Hematopoietic multipotent progenitor cell treated with erythropoietin and hydrocortisone succinate and interleukin-3 and kit ligand, for 8 days (in vitro differentiated cells): Measurements from ENCODE around the gene BORCS6.
A peak's percentile ranks its signal among the peaks of the same experiment; 100 is the strongest.

ENCODE experiments used
- DNase-seq: peaks from one replicate; pipeline ENCODE4 v3.0.0-alpha.2; 2015

Gene BORCS6

DNA sequence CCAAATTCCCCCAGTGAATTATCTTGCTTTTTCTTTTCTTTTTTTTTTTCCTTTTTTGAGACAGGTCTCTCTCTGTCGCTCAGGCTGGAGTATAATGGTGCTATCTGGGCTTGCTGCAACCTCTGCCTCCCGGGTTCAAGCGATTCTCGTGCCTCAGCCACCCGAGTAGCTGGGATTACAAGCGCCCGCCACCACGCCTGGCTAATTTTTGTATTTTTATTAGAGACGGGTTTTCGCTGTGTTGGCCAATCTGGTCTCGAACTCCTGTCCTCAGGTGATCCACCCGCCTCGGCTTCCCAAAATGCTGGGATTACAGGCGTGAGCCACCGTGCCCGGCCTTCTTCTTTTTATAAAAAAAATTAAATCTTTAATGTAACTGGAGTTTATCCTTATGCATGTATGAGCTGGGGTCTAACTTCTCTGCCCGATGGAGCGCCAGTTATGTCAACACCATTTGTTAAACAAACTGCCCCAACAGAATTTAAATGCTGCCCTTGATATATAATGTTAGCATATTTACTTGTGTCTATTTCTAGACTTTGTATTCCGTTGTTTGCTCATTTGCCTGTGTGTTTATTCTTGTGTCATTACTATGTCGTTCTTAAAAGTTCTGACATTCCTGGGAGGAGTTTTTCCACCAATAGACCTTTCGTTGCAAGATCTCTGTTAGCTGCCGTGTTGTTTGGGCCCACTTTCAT is 20.9 kb upstream of the BORCS6 start:
- no peak for DNase-seq

DNA sequence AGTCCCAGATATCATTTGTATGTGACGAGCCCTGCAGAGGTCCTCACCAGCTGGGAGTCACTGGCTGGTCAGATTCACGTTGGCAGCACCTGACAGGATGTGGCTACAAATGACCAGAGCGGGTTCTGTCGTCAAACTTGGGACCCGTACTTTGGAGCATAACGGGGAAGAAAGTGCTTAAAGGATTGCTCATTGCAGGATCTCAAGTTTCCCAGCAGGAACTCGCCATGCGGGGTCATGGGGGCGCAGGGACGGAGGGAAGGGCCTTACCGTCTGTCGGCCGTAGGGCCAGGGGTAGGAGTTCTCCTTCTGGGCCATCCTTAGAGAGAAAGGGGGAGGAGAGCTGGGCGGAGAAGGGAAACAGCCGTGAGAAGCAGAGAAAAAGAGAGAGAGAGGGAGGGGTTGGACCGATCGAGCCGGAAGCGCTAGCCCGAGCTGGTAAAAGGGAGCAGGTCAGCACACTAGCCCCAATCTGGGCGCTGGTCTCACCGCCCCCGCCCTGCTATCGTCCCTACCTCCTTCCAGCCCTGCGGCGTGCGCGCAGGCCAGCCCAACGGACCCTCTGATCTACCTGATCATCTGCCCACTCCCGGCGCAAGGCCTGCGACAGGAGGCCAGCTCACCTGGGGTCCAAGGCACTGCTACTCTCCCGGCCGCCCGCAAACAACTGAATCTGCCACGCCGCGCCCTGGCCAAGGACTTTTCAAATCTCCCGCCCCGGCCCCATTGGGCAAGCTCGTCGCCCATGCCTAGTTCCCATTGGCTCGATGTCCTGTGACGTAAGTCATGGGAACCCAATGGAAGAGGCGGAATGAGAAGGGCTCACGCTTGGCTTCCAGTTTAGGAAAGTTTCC is 20.2 kb upstream of the BORCS6 start, which contains the start of gene AURKB:
TSS of gene AURKB (minus strand) at position 669 of the 854 bp plus-strand sequence. CDS start at position 318, 351 bp downstream.
- DNase-seq = peak; percentile 99

DNA sequence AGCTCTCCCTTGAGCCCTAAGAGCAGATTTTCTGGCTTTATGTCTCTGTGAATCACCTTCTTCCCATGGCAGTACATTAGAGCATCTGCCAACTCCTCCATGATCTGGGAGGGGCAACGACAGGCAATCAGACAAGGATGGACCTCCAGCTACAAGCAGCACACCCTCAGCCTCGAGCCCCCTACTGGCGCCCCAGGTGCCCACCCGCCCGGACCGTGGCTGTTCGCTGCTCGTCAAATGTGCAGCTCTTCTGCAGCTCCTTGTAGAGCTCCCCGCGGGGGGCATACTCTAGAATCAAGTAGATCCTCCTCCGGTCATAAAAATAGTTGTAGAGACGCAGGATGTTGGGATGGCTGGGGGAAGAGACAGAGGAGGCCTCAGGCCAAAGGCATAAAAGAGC is 16.6 kb upstream of the BORCS6 start:
- no peak for DNase-seq

DNA sequence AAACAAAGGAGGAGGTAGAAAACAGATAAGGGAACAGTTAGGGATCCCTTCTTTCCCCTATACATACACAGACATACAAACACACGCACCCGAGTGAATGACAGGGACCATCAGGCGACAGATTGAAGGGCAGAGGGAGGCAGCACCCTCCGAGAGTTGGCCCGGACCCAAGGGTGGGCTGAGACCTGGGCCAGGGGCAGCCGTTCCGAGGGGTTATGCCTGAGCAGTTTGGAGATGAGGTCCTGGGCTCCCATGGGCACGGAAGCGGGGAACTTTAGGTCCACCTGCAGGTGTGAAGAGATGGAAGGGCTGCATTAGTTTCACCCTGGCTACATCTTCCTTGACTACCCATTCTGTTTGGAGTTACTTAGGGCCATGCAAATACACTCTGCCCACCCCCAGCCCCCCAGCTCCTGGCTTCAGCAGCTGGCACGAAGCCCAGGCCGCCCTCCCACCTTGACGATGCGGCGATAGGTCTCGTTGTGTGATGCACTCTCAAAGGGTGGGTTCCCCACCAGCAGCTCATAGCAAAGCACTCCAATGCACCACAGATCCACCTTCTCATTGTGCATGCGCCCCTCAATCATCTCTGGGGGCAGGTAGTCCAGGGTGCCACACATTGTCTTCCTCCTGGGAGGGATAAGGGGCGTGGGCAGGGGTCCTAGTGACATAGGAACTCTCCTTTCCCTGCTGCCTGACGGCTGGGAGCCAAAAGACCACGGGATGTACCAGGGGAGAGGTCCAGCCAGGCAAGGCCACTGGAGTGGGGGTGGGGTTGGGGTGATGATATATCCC is 15.0 kb upstream of the BORCS6 start:
- no peak for DNase-seq

DNA sequence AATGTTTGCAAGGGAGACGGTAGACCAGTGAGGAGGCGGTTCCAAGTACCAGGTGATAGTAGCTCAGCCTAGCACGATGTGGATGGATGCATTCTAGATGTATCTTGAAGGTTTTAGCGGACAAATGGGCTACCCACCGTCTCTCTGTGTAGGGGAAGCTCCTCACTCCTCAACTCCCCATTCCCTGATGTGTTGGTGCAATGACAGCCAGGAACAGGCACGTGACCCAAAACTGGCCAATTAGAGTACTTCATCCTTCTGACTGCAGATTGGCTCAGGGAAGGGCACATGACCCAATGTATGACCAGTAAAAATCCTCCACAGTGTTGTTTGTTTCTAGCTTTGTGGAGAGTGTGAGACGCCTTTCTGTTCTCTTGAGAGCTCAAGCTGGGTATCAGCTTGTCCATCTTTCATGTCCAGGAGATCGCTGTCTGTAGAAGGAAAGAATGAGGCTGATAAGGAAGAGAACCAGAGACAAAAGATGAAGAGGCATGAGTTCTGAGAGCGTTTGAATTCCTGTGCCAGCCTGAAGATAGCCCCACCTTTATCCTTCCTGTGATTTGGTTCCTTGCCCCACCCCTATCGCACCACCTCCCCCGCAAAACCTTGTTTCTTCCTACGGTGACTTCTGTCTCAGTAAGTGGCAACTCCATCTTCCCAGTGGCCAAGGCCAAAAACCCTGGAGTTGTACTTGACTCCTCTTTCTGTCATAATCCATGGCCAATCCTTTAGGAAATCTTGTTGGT is 2.3 kb upstream of the BORCS6 start:
- DNase-seq = peak; percentile 95

DNA sequence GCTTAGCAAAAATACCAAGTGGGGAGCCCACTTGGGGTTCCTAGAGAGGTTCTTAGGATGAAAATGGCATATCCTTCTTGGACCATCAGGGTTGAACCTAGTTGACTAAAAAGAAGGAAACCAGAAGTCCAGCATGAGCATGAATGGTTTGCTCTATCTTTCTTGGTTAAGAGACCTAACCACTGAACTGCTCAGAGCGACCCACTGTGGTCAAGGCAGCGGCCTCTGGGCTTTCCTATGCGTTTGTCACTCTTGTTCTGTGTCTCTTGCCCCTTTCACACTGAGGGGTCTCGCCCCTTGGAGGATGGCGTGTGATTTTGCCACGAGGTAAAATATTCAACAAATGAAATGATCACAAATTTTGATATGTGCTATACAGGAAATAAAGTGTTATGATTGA is 526 bp upstream of the BORCS6 start:
- DNase-seq = no peak

DNA sequence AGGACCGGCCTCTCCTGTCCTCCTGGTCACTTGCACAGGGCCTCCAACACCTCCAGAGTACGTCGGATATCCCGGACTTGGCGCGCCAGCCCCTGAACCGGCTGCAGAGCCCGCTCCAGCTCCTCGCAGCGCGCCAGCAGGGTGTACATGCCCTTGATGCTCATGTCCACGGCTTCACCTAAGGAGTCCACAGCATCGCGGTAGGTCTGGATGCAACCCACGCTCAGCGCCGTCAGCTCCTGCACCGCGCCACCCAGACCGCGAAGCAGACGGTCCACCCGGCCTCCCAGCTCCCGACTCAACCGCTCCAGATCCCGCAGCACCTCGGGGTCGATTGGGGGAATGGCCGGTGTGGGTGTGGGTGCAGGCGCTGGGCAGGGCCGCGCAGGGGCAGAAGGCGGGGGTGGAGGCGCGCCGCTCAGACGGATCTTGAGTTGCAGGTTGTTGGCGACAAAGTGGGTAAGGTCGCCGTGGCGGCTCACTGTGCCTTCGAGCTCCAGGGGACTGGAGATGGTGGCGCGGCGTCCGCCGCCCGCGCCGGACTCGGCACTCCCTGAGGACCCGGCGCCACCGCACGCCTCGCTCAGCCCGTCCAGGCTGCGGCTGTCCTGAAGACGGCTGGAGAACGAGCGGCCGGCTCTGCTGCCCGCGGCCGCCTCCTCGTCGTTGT is 804 bp downstream of the BORCS6 start:
- DNase-seq = no peak

DNA sequence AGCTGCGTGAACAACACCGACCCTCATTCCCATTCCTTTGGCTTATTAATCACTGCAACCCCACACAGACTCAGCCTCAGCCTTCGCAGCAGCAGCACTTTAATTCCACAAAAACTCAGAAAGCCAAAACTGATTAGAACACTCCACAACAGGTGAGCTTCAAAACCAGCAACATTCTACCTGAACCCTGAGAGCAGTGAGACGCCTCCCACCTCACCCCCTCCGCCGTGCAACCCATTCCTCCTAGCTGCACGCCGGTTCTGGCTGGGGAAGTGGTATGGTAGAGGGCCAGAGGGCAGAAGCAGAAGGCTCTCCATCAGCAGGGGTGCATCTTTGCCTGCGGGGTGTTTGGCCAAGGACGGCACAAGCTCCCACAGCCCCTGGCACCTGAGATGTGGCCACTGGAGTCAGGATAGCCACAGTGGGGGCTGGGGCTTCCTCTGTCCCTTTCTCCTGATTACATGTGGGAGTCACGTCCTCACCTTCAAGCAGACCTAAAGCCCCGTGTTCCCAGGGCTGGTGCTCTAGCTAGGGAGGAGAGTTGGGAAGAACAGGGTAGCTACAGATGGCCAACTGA is 1.6 kb downstream of the BORCS6 start:
- no peak for DNase-seq

DNA sequence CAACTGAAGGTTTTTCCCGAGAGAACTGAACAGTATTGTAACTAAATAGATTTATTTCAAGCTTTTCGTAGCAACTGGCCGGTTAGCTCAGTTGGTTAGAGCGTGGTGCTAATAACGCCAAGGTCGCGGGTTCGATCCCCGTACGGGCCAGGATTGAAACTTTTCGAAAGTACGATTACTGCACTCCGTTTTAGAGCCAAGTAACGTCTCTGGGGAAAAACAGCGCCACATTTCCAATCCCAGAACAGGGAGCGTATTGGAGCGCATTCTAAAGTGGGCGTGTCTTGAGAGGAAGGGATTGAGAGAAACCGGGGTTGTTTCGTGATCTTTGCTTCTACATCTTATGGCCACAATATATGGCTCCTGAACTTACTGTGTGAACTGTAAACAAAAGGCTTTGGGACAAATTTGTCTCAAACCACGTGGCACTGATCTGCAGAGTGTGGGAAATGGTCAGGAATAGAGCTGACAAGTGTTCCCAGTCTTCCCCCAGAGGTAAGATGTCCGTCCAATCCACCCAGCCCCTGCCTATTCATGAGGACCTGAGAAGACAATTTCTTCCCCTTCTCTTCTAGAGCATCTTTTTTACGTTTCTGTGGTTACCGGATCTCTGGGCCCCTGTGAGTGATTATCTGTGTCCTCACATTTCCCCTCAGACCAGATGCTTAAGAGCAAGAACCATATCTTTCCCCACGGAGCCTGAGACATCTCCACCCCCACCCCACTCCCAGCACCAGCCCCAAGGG is 2.3 kb downstream of the BORCS6 start:
- peak; percentile 100 for DNase-seq

DNA sequence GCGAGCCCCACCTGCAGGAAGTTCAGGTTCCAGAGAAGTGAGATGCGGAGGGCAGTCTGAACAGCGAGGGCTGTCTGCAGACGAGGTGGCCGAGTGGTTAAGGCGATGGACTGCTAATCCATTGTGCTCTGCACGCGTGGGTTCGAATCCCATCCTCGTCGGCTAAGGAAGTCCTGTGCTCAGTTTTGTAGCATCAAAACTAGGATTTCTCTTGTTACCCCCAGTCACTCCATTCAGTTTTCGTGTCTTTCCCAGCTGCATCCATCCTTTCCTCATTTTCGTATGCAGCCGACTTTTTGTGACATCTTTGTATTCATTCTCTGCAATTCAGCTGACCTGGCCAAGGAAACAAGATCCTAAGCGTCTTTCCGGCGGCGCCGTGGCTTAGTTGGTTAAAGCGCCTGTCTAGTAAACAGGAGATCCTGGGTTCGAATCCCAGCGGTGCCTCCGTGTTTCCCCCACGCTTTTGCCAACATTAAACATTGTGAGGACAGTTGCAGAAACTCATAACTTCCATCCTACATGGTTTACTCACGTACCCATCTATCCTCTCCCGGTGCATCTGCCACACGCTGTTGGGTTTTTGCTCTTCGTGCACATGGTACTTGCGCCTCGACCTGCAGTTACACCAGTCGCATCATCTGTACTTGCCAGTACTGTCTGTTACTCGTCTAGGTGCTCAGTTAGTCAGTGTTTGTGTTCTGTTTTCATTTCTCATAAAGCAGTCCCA is 3.0 kb downstream of the BORCS6 start:
- DNase-seq = peak; percentile 96

DNA sequence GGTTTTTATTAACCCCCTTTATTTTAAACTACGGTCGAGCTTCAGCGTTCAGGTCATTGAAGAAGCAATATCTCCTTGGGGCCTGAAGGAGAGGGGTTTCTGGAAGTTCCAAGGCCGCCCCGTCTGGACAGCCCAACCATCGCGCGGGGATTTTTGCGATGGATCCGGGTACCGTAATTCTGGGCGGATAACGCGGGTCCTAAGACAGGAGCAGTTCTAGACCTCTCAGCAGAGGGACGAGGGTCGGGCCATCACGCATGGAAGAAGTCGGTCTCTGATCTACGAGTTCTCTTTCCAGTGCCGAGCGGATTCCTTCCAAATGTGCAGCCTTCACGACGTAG is 3.6 kb downstream of the BORCS6 start:
- DNase-seq = no peak

DNA sequence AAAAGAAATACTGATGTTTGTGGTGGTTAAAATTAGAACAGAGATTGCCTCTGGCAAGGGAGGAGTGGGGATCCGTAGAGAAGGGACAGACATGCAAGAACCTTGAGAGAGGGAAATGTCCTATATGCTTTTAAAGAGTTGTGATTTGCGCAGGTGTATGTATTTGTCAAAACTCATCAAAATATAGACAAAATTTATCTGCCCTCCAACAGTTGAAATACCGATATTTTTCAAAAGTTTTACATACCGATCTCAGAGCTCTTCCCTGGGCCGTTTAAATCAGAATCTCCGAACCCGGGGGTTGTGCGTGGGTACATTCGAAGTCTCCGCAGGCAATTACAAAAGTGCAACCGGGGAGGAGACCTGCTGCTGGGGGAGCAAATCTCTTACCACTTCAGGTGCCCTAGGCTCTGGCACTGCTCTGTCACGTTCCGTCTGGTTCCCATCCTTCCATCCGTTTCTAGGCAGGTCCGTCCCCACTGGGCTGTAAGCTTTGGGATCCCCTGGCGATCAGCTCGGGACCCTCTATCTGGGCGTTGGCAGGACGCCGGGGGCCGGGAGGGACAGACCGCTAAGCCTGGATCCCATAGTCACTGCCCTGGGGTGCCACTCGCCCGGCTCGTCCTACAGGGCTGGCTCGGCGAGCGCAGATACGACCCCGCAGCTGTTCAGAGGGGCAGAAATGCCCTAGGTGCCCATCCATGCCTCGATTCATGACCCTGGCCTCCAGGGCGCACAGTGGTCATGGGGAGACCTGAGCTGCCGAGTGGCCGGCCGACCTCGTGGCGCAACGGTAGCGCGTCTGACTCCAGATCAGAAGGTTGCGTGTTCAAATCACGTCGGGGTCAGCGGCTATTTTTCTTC is 4.2 kb downstream of the BORCS6 start:
- DNase-seq = peak; percentile 83

DNA sequence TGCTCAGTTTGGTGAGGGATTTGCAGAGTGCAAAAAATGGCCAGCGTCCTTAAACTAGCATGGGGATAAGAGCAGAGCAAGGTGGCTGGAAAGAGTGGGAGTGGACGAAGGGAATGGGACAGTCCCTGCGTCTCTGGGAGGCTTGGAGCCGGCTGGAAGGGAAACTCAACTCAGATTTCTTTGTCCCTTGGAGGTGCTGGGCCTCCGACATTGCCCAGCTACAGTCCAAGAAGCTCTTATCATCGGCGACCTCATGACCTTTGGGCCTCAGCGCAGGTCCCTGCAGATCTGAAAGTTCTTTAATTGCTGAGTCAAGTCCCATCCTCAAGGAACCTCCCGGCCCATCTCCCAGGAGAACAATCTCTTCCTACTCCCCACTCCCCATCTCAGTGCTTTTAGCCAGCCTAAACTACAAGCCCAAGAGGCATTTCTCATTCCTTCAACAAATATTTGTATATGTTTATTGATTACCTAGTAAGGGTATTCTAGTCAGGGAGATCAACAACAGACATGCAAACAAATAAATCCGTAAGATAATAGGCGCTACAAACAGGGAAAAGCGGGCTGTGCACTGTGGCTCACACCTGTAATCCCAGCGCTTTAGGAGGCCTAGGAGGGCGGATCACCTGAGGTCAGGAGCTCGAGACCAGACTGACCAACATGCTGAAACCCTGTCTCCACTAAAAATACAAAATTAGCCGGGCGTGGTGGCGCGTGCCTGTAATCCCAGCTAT is 12.8 kb downstream of the BORCS6 start:
- no peak for DNase-seq

DNA sequence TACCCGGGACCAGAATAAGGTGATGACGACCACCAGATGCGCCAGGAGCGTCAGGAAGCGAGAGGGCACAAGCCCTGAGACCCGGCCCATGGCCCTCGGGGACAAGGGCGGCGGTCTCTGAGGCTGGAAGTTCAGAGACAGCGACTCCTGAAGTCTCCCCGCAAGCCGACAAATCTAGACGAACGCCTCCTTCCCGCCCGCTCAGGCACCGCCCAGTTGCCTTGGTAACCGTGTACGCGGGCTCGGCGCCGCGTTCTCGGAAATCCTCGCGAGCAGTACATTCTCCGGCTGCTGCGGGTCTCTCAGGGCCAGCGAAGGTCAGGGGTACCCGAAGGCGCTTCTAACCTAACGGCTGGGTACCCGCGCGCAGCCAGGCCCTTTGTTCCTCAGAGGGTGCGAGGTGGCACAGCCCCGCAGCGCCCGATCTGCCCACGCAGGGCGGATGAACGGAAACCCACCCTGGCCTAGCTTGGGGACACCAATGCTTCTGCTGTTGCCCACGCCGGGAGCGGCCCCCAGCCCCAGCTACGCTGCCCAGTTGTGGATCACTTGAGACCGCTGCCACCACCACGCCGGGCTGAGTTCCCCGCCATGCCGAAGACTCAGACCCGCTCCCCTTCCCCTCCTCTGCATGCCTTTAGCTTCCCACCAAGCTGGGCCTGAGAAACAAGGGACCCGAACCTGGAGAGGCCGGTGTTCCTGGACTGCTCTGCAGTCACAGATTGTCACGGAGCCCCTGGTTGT is 13.6 kb downstream of the BORCS6 start, which contains the start of gene TMEM107:
TSS of gene TMEM107 (minus strand) at position 184 of the 744 bp plus-strand sequence. CDS start at position 90, 94 bp downstream.
- DNase-seq = peak; percentile 89

DNA sequence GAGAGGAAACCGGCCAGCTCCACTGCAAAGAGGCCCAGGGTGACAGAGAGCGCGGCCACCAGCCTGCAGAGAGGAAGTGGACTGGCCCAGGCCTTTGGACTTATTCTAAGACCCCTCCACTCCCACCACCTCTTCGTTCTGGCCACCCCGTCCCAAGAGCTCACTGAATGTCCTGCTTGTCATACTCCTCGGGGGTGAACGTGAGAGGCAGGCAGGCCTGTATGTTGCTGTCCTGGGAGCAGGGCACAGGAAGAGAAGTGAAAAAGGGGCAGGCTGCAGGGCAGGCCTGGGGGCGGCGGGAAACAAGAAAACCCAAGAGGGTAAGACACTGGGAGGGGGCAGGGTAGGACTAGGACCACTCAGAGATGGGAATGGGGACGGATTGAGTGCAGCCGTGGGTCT is 14.2 kb downstream of the BORCS6 start:
- no peak for DNase-seq

DNA sequence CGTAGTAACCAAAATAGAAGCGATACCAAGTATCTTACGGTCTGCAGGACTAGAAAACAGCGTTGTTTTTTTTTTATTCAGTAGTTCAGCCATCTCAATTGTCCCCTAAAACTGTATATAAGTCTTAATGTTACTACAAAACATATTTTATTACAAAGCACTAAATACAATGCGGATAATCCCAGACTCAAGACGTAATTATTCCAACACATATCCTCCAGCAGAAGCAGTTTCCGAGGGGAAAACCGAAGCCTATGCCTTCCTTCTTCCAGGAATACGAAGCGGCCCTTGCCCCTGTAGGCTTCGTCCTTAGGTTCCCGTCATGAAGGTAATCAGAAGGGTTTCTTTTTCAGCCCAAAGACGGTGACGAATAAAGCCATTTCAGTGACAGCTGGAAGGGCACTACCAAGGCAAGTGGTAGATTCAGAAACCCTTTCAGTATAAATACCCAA is 16.1 kb downstream of the BORCS6 start:
- DNase-seq = no peak

DNA sequence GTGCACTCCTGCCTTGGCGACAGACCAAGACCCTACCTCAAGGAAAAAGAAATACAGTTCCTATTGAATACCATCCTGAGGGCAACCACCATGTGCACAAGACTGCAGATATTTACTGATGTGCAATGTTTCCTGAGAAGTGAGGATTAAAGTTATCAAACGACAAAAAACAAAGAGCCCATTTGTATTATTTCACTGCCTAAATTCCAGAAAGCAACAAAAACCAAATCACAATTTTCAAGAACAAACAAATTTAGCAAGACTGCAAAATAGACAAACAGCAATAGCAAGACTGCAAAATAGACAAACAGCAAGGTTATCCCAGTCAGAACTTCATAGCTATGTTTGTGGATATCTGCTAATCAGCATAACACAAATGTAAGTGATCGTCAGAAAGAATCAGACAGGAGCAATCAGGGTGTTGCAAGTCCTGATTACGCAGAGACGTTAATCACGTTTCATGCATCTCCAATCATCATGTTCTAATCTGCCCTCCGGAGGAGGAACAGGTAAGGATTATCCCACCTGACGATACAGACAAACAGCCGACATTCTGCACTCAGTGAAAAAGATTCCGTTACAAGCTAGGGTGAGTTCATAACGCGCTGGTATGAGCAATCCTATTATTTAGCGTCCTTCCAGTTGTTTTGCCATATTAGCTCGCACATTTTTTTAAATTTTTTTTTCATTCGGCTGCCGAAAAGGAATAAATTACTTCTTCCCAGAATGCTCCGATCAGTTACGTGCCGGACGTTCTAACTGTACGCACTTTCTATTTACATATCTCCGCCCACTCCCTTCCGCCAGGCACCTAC is 16.7 kb downstream of the BORCS6 start:
- peak; percentile 98 for DNase-seq
